T-cell (primary cell): Measurements from ENCODE around the gene HTR3C. TPM values are rescaled to one million over a fixed set of nuclear protein-coding genes. Genes with fewer than 3 reads are reported as not detected.
A peak's percentile ranks its signal among the peaks of the same experiment; 100 is the strongest.

ENCODE experiments used
- ATAC-seq, 4 experiments: fragments of 200-7000 bp in 3 of 4; fragments of 150-1000 bp in 1 of 4; cut with Tn5 transposase; replicated peaks in 1 of 4; 1 replicate in 3 of 4; 2 replicates in 1 of 4; pipeline ENCODE4 v1.10.0; 2021; ENCODE audit warnings: moderate library complexity in 3 of 4, mild to moderate bottlenecking in 2 of 4, moderate number of reproducible peaks in 1 of 4
- CTCF ChIA-PET, 2 donors: fragments of 300-600 bp; sonication (Branson Sonifier 250); formaldehyde crosslinking; loops; one replicate each; lab custom pipeline; 2022; ENCODE audit warnings: antibody characterized with exemption in 2 of 2; lab: Charles Lee
- POLR2A ChIA-PET, 2 donors: fragments of 300-600 bp; sonication (Branson Sonifier 250); formaldehyde crosslinking; loops; one replicate each; lab custom pipeline; 2022; ENCODE audit warnings: antibody characterized with exemption in 2 of 2; lab: Charles Lee
- DNase-seq, 35 experiments: peaks; one replicate each; pipeline versions ENCODE4 v3.0.0 to v3.0.0-alpha.2; 2013 to 2023
- H3K27ac ChIP-seq: one replicate; pipeline ENCODE4 v1.5.1; 2013; ENCODE audit warnings: low read length
- H3K27me3 ChIP-seq, 2 experiments: replicated peaks in 1 of 2; 1 replicate in 1 of 2; 2 replicates in 1 of 2; pipeline versions ENCODE4 v1.6.1 to v1.7.0; 2013; ENCODE audit warnings: low read length in 1 of 2, mixed read lengths in 1 of 2; ENCODE audit not compliant: control insufficient read depth in 2 of 2, insufficient read depth in 2 of 2; ENCODE audit errors: extremely low read depth in 1 of 2
- H3K36me3 ChIP-seq, 2 donors: 1 replicate in 1 of 2; 2 replicates in 1 of 2; pipeline versions ENCODE4 v1.6.1 to v1.7.0; 2013; ENCODE audit warnings: low read length in 1 of 2; ENCODE audit not compliant: control insufficient read depth in 2 of 2, insufficient read depth in 1 of 2; ENCODE audit errors: extremely low read depth in 1 of 2
- H3K4me1 ChIP-seq, 2 experiments: 1 replicate in 1 of 2; 2 replicates in 1 of 2; pipeline versions ENCODE4 v1.6.1 to v1.7.0; 2013; ENCODE audit warnings: low read length in 2 of 2, mixed read lengths in 1 of 2; ENCODE audit not compliant: insufficient read depth in 2 of 2, control insufficient read depth in 1 of 2; ENCODE audit errors: extremely low read depth in 1 of 2
- H3K4me3 ChIP-seq, 2 donors: 1 replicate in 1 of 2; 2 replicates in 1 of 2; pipeline versions ENCODE4 v1.5.1 to v1.7.0; 2013; ENCODE audit warnings: mild to moderate bottlenecking in 2 of 2, low read length in 1 of 2, moderate library complexity in 1 of 2; ENCODE audit not compliant: control insufficient read depth in 1 of 2; ENCODE audit errors: extremely low read depth in 1 of 2
- H3K9me3 ChIP-seq: 2 replicates; pipeline ENCODE4 v1.7.0; 2013
- H3K27ac Mint-ChIP-seq, 2 donors: one replicate each; pipeline ENCODE4 v1.8.0; 2020 to 2021; ENCODE audit warnings: mild to moderate bottlenecking in 2 of 2, mixed read lengths in 2 of 2
- H3K27me3 Mint-ChIP-seq, 2 donors: one replicate each; pipeline ENCODE4 v1.8.0; 2021 to 2022; ENCODE audit warnings: mixed read lengths in 2 of 2
- H3K36me3 Mint-ChIP-seq: one replicate; pipeline ENCODE4 v1.8.0; 2021; ENCODE audit warnings: mixed read lengths
- H3K4me1 Mint-ChIP-seq, 3 donors: one replicate each; pipeline ENCODE4 v1.8.0; 2020 to 2022; ENCODE audit warnings: mixed read lengths in 3 of 3, mild to moderate bottlenecking in 1 of 3
- H3K4me3 Mint-ChIP-seq, 3 donors: one replicate each; pipeline ENCODE4 v1.8.0; 2020 to 2022; ENCODE audit warnings: mild to moderate bottlenecking in 3 of 3, mixed read lengths in 3 of 3, moderate library complexity in 3 of 3
- H3K9me3 Mint-ChIP-seq, 3 donors: one replicate each; pipeline ENCODE4 v1.8.0; 2020 to 2022; ENCODE audit warnings: mixed read lengths in 3 of 3
- WGBS: methylation state at CpG from one replicate; pipeline ENCODE4 v1.1.5; 2013; ENCODE audit warnings: missing lambda C conversion rate; ENCODE audit not compliant: insufficient coverage; 5-methylcytosine and 5-hydroxymethylcytosine counted together
- total RNA-seq, 35 experiments: library from RNA in 6 of 35; stranded (reverse) in 6 of 35; fragments of 120-200 nt in 1 of 35; gene quantifications; one replicate each; pipeline versions ENCODE4 v1.2.1 to v1.2.4 and lab custom pipeline; 2013 to 2026

HTR3C gene
- total RNA-seq, 5 donors from 2014 or later (not counting 1 experiment from before 2014, with no cell fraction given): not detected

GRCh38 chr3:184008161-184008560, 44.7 kb upstream of the HTR3C start:
- peaks cover 9 to 16% (median 14%) of the 10 kb centered on the region in 3 donors for H3K4me1 Mint-ChIP-seq
- no peak for ATAC-seq
- Histone ChIP-seq H3K9me3 (no peaks in the 10 kb centered on the region), H3K4me1 (peaks cover 0 to 3% of the 10 kb centered on the region in 2 experiments), H3K36me3 (peaks cover 11 to 13% of the 10 kb centered on the region in 2 donors), H3K27me3 (no peaks in the 10 kb centered on the region), H3K4me3 (no peak overlapping the region), H3K27ac (no peak overlapping the region)
- ChIA-PET CTCF (interaction anchor here in 1 of 2 donors (1.9 kb wide), 1 partner anchor 10 kb away, joined by 6 read pairs; the partner anchor contains the start of gene ABCC5), POLR2A (no interaction called here)
- H3K27me3 Mint-ChIP-seq: no peaks in the 10 kb centered on the region
- no peak overlapping the region for H3K4me3 Mint-ChIP-seq
- peaks cover 38% of the 10 kb centered on the region for H3K36me3 Mint-ChIP-seq
- H3K9me3 Mint-ChIP-seq: no peaks in the 10 kb centered on the region
- no CpG with 5 or more reads among the region's 3 CpGs for WGBS
- DNase-seq: no peak
- no peak overlapping the region for H3K27ac Mint-ChIP-seq

- CTCF ChIA-PET: interaction anchor here in 1 of 2 donors (1.0 kb wide), 1 partner anchor 543 kb away, joined by 3 read pairs; no protein-coding TSS in a partner anchor
- WGBS: no CpG with 5 or more reads among the region's 4 CpGs
These were observed 41.5 kb upstream of the HTR3C start for GRCh38 chr3:184011230-184011876.

GRCh38 chr3:184011937-184012889, 40.6 kb upstream of the HTR3C start:
- H3K27me3 ChIP-seq: no peaks in the 10 kb centered on the region
- no peak overlapping the region for H3K4me3 ChIP-seq
- H3K4me1 ChIP-seq: peaks cover 6 to 7% of the 10 kb centered on the region in 2 experiments
- Mint-ChIP-seq H3K4me3 (no peak overlapping the region), H3K36me3 (peaks cover 40% of the 10 kb centered on the region), H3K9me3 (no peaks in the 10 kb centered on the region), H3K27me3 (no peaks in the 10 kb centered on the region), H3K27ac (no peak overlapping the region), H3K4me1 (peaks cover 7 to 18% (median 15%) of the 10 kb centered on the region in 3 donors)
- no CpG with 5 or more reads among the region's 6 CpGs for WGBS
- DNase-seq (no peak), ATAC-seq (no peak)
- H3K27ac ChIP-seq: no peak overlapping the region
- H3K36me3 ChIP-seq: peaks cover 9 to 11% of the 10 kb centered on the region in 2 donors
- H3K9me3 ChIP-seq: no peaks in the 10 kb centered on the region
- ChIA-PET POLR2A (interaction anchor here in 1 of 2 donors (0.6 to 0.7 kb wide), 2 partner anchors 190 to 303 kb away, joined by 3 to 4 read pairs; no protein-coding TSS in a partner anchor), CTCF (interaction anchor here in 1 of 2 donors (1.0 kb wide), 1 partner anchor 544 kb away, joined by 3 read pairs; no protein-coding TSS in a partner anchor)

More at GRCh38 chr3:184011230-184011876, 41.5 kb upstream of the HTR3C start:
- H3K36me3 Mint-ChIP-seq: peaks cover 40% of the 10 kb centered on the region
- Histone ChIP-seq H3K4me3 (no peak overlapping the region), H3K36me3 (peaks cover 9 to 11% of the 10 kb centered on the region in 2 donors), H3K27me3 (no peaks in the 10 kb centered on the region), H3K4me1 (no peaks in the 10 kb centered on the region), H3K27ac (no peak overlapping the region), H3K9me3 (no peaks in the 10 kb centered on the region)
- DNase-seq (no peak), ATAC-seq (no peak)
- H3K9me3 Mint-ChIP-seq: no peaks in the 10 kb centered on the region
- H3K4me1 Mint-ChIP-seq: peaks cover 5 to 15% (median 11%) of the 10 kb centered on the region in 3 donors
- no peaks in the 10 kb centered on the region for H3K27me3 Mint-ChIP-seq
- POLR2A ChIA-PET: interaction anchor here in 1 of 2 donors (0.6 kb wide), 1 partner anchor 304 kb away, joined by 3 read pairs; no protein-coding TSS in a partner anchor
- H3K27ac Mint-ChIP-seq: no peak overlapping the region
- H3K4me3 Mint-ChIP-seq: no peak overlapping the region

- H3K4me3 ChIP-seq: no peak overlapping the region
- no peak for ATAC-seq
- H3K4me3 Mint-ChIP-seq: peak overlapping the region; percentile 85 to 100 (median 100)
These were observed 37.3 kb upstream of the HTR3C start for GRCh38 chr3:184015381-184016019.

GRCh38 chr3:184016169-184016570, 36.7 kb upstream of the HTR3C start:
- H3K27ac Mint-ChIP-seq: no peak overlapping the region
- H3K9me3 Mint-ChIP-seq: no peaks in the 10 kb centered on the region
- peaks cover 6 to 13% of the 10 kb centered on the region in 2 experiments for H3K4me1 ChIP-seq
- no peak overlapping the region for H3K4me3 ChIP-seq
- 100% methylated on average over 3 of the region's 5 CpGs for WGBS
- H3K4me3 Mint-ChIP-seq: peak overlapping the region; percentile 85 to 100 (median 100)
- CTCF ChIA-PET: interaction anchor here (0.6 to 1.5 kb wide), 3 partner anchors 9 to 306 kb away, joined by 3 to 7 read pairs (median 4); no protein-coding TSS in a partner anchor
- no peak overlapping the region for H3K27ac ChIP-seq
- H3K36me3 Mint-ChIP-seq: peaks cover 20% of the 10 kb centered on the region
- DNase-seq (no peak), ATAC-seq (no peak)
- H3K27me3 ChIP-seq: peaks cover 0 to 8% of the 10 kb centered on the region in 2 experiments
- no peaks in the 10 kb centered on the region for H3K9me3 ChIP-seq
- H3K36me3 ChIP-seq: peaks cover 4 to 5% of the 10 kb centered on the region in 2 donors
- peaks cover 3 to 7% of the 10 kb centered on the region in 2 donors for H3K27me3 Mint-ChIP-seq
- POLR2A ChIA-PET: no interaction called here
- H3K4me1 Mint-ChIP-seq: peaks cover 21 to 27% (median 25%) of the 10 kb centered on the region in 3 donors

More at GRCh38 chr3:184015381-184016019, 37.3 kb upstream of the HTR3C start:
- POLR2A ChIA-PET: interaction anchor here in 1 of 2 donors (0.6 to 0.7 kb wide), 2 partner anchors 10 to 623 kb away, joined by 3 to 6 read pairs; no protein-coding TSS in a partner anchor
- H3K4me1 Mint-ChIP-seq: peaks cover 21 to 27% (median 25%) of the 10 kb centered on the region in 3 donors
- Histone ChIP-seq H3K27ac (no peak overlapping the region), H3K36me3 (peaks cover 4 to 8% of the 10 kb centered on the region in 2 donors), H3K27me3 (peaks cover 0 to 6% of the 10 kb centered on the region in 2 experiments), H3K4me1 (peaks cover 6 to 13% of the 10 kb centered on the region in 2 experiments), H3K9me3 (no peaks in the 10 kb centered on the region)
- 90% methylated on average over 2 of the region's 10 CpGs for WGBS
- H3K27me3 Mint-ChIP-seq: peaks cover 3 to 4% of the 10 kb centered on the region in 2 donors
- H3K36me3 Mint-ChIP-seq: peaks cover 27% of the 10 kb centered on the region
- H3K9me3 Mint-ChIP-seq: no peaks in the 10 kb centered on the region
- CTCF ChIA-PET: interaction anchor here (0.6 to 1.5 kb wide), 4 partner anchors 8 to 426 kb away, joined by 3 to 7 read pairs (median 4); no protein-coding TSS in a partner anchor
- H3K27ac Mint-ChIP-seq: no peak overlapping the region
- DNase-seq: no peak
